GM12874 (cell line): ENCODE data around the gene PXDN.

ENCODE experiments used
- TF ChIP-seq, protein P1 (sequence below): IDR thresholded peaks from 2 replicates; pipeline ENCODE4 v1.5.1; 2011; ENCODE audit warnings: low read depth, mild to moderate bottlenecking, control low read depth, low read length, moderate library complexity; ENCODE audit not compliant: insufficient read depth

The PXDN gene

DNA sequence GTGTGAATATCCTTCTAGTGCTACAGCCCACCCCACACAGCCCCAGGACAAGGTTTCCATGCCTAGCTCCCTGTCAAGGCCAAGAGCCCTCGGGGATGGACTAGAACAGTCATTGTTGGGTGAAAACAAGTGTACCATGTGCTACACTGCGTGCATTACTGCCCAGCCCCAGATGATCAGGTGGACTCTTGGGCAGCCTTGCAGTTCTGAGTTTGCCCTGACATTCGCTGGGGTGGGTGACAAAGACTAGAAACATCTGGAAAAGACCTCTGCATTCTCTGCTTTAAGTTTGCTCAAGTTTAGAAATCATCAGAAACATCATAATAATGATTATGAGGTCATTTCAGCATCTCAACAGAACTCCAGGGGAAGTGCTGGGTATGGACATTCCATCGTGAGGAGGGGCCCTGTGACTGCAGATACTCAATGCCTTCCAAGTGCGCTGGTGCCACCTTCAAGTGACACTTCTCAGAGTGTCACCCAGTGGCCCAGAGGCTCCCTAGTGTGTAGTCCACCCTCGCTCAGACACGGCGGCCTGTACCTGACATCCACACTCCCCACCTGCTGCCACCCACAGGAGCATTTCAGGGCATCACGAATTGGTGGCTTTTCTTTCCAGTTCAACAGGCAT is 5.3 kb upstream of the PXDN start:
- TF ChIP-seq, protein P1, sequence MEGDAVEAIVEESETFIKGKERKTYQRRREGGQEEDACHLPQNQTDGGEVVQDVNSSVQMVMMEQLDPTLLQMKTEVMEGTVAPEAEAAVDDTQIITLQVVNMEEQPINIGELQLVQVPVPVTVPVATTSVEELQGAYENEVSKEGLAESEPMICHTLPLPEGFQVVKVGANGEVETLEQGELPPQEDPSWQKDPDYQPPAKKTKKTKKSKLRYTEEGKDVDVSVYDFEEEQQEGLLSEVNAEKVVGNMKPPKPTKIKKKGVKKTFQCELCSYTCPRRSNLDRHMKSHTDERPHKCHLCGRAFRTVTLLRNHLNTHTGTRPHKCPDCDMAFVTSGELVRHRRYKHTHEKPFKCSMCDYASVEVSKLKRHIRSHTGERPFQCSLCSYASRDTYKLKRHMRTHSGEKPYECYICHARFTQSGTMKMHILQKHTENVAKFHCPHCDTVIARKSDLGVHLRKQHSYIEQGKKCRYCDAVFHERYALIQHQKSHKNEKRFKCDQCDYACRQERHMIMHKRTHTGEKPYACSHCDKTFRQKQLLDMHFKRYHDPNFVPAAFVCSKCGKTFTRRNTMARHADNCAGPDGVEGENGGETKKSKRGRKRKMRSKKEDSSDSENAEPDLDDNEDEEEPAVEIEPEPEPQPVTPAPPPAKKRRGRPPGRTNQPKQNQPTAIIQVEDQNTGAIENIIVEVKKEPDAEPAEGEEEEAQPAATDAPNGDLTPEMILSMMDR: no peak

DNA sequence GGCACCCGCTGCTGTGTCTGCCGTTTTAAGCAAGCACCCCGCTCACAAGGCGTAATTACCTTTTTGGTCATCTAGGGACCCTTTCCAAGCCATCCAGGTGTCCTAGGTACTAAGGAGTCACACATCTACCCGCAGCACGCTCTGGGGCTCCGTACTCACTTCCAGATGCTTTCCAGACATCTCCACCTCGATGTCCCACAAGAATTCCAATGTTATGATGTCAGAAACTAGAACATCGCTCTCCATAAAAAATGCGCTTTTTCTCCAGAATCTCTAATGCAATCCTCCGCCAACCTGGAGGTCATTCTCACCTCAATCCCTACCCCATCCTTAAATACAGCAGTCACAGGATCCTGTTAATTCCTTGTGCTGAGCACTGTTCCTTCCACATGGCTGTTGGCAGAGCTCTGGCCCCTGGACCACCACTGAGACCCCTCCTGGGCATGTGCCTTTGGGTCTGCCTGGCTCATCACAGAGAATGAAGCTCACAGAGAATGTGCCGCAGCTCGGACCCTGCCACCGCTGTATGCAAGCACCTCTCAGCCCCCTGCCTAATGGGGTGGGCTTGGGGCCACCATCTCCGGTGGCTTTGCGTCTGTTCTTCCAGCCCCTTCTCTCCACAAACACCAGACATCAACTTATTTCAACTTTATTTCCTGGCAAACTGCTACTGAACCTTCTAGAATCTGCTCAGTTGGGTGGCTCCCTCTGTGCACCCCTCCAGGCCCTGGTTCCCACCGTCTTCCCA is 4.6 kb upstream of the PXDN start:
- TF ChIP-seq, protein P1: no peak

DNA sequence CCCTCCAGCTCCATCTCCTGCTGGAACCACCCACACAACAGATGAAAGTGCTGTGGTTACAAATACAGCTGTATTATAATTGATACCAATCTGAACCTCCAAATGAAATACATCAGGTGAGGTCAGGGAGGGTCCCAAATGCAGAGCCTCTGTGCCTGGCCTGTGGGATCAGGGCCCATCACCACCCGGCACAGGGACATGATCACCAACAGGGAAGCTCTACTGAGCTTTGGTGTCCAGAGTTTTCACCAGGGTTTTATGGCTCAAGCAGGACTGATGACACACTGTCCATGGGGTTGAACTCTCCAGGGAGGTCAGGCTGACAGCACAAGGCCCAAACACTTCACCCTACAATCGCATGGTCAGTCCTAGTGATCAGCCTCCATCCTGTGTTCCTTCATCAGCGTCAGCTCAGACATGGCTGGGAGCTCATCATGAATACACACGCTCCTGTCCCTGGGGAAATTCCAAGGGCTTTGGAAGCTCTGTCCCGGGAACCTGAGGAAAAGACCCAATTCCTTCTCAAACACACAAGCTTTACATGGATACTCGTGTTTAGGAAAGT is 3.9 kb upstream of the PXDN start:
- TF ChIP-seq, protein P1: no peak

DNA sequence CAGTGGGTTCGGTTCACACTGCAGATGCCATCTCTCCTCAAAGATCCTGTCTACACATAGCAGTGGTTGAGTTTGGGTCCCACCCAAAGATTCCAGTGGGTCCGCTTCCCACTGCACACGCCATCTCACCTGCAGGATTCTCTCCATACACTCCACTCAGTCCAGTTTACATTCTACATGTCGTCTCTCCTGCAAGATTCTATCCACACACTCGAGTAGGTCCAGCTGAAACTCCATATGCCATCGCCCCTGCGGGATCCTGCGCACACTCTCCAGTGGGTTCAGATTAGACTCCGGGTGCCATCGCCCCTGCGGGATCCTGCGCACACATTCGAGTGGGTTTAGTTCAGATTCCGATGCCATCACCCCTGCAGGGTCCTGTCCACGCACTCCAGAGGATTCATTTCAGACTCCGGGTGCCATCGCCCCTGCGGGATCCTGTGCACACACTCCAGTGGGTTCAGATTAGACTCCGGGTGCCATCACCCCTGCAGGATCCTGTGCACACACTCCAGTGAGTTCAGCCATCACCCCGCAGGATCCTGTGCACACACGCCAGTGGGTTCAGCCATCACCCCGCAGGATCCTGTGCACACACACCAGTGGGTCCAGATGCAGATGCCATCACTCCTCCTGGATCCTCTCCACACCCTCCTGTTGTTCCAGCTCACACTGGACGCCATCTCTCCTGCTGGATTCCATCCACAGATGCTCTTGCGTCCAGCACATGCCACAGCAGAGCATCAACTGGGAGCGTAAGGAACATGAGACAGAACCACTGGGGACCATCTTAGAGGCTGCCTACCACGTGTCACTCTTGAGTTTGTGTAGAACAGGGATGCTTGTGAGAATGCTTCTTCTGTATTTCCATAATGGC is 3.0 kb upstream of the PXDN start:
- TF ChIP-seq, protein P1: no peak

DNA sequence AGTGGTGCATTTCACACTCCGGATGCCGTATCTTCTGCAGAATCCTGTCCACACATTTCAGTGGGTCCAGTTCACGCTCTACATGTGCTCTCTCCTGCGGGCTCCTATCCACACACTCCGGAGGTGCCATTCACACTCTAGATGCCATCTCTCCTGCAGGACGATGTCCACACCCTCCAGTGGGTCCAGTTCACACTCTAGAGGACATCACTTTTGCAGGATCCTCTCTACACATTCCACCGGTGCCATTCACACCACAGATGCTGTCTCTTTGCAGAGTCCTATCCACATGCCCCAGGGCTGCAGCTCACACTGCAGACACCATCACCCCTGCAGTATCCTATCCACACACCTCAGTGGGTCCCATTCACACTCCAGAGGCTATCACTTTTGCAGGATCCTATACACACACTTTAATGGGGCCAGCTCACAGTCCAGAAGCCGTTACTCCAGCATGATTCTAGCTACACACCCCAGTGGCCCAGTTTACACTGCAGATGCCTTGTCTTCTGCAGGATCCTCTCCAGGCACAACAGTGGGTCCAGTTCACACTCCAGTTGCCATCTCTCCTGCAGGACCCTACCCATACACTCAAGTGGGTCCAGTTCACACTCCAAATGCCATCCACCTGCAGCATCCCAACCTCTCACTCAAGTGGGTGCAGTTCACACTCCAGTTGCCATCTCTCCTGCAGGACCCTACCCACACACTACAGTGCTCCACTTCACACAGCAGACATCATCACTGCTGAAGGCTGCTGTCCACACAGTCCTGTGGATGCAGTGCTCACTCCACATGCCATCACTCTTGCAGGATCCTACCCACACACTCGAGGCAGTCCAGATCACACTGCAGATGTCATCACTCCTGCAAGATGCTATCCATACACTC is 2.1 kb upstream of the PXDN start:
- TF ChIP-seq, protein P1: no peak

DNA sequence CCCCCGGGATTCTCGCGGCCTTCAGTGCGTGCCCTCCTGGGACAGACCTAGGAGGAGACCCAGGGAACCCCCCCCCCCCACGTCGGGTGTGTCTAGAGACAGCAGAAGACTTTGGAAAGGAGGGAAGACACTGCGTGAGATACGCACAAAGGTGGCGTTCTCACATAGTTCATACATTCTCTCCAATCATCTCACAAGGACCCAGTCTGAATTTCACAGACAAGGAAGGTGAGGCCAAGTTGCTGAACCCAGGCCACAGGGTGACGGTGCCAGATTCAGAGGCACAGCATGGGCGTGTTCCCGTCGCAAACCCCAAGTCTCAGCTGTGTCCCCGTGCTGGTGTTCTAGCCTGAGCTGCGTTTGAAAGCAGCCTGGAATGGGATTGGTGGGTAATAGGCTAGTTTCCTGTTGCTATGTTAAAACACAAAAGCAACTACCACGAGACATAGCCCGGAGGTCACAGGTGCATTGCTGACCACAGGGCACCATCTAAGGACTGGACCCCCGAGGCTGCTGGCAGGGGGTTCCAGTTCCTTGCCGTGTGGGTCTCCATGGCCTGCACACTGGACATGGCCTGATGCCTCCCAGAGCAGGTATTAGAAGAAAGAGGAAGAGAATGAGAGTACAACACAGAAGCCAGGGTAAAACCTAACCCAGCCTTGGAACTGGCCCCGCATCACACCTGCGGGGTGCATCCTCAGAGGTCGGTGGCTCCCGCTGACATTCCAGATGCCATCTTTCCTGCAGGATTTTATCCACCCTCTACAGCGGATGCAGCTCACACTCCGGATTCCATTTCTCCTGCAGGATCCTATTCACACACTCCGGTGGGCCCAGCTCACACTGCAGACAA is 1.1 kb upstream of the PXDN start:
- TF ChIP-seq, protein P1: no peak
